Epidermal melanocyte (primary cell): ENCODE measurements around the gene UNC13C.
"Not testable (repeated sequence)": the region's sequence is repeated elsewhere in the genome, so short reads cannot be mapped to it uniquely, and the experiment has no call there.

Source experiments
- DNase-seq: peaks from one replicate; pipeline ENCODE4 v3.0.0; 2011; ENCODE audit warnings: low spot score; ENCODE audit not compliant: insufficient read length

Gene UNC13C

GRCh38 chr15:53978253-53978906 is at the start of gene UNC13C:
UNC13C (plus strand) TSS chr15:53978441; CDS start chr15:54012904, 34,463 bp downstream.
- DNase-seq = no peak

DNA sequence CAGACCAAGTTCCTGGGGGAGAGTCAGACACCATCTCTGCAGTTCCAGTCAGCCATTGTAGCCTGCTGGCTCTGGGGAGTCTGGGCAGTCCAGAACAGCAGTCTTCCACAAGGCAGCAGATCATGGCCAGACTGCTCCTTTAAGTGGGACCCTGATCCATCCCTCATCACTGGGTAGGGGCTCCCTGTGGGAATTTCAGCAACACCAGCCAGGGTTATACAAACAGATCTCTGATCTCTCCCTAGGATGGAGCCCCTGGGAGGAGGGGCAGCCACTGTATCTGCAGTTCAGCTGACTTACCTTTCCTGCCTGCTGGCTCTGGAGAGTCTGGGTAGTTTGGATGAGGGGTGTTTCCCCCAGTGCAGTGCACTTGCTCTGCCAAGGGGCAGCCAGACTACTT is 42.1 kb upstream of the UNC13C start:
- DNase-seq = no peak

DNA sequence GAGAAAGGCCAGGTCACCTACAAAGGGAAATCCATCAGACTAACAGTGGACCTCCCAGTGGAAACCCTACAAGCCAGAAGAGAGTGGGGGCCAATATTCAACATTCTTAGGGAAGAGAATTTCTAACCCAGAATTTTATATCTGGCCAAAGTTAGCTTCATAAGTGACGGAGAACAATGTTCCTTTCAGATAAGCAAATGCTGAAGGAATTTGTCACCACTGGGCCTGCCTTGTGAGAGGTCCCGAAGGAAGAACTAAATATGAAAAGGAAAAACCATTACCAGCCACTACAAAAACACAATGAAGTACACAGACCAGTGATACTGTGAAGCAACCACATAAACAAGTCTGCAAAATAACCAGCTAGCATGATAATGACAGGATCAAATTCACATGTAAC is 40.6 kb upstream of the UNC13C start:
- not testable (repeated sequence) for DNase-seq

DNA sequence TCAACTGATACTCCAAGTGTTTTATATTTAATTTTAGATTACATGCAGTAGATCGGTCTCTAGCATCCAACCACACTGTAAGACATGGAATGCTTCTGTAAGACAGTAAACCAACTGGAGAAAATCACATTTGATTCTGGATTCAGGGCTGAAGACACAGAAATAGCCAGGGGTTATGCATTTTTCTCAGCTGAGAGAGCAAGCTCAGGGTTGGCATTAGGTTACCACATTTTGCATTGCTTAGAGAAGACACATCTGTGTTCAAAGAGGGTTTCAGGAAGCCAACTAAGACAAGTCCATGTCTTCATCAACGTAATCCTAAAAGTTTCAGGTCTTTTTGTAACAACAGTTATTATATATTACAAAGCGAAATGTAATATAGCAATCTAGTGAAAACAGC is 27.7 kb upstream of the UNC13C start:
- no peak for DNase-seq

DNA sequence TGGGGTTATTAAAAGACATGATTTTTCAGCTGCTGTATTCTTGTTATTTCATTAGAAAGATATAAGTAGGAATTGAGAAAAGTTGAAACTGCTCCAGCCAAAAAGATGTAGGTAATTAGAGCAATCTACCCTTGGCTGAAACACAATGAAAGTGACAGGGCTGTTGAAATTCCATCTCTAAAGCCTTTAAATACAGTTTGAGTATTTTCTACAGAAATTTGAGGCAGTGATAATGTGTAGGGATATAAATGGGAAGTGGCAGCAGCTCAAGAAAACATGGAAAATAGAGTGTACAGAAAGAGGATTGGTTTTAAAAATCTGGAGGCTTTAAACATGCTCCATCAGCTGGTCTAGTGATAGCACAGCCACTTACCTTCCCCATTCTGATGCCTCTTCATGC is 22.8 kb upstream of the UNC13C start:
- no peak for DNase-seq

- DNase-seq = no peak
Observed at GRCh38 chr15:53962646-53963561, 15.3 kb upstream of the UNC13C start.

DNA sequence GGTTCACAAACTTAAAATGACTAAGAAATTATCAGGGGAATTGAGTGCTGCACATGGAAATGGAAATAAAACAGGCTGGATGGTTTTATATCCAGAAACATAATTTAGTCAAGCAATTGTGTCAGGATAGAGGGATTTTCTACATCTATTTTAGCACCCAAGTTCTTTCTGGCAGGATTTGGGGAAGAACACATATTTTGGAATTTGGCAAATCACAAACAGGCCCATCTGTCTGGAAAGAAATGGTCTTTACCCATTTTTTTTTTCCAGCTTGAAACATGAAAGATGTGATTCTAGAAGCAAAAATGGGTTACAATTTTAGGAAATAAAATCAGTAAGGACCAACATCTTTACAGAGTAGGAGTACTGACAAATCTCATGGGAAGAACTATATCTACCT is 14.4 kb upstream of the UNC13C start:
- DNase-seq = no peak

- no peak for DNase-seq
Observed at GRCh38 chr15:53974121-53974520, 4.1 kb upstream of the UNC13C start.

DNA sequence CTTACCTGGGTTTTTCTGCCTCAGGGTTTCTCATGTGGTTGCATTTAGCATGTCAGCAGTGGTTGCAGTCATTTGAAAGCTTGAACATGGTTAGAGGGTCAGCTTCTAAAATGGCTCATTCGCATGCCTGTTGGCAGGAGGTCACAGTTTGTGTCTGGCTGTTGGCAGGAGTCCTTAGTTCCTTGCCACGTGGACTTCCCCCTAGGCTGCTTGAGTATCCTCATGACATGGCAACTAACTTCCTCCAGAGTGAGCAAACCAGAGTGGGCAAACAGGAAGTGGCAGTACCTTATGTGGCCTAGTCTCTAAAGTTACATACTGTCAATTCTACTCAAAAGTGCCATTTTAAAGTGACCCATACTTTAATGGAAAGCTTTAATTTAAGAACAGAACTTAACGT is 3.4 kb upstream of the UNC13C start:
- no peak for DNase-seq

- no peak for DNase-seq
Observed at GRCh38 chr15:53976844-53977392, 1.3 kb upstream of the UNC13C start.

DNA sequence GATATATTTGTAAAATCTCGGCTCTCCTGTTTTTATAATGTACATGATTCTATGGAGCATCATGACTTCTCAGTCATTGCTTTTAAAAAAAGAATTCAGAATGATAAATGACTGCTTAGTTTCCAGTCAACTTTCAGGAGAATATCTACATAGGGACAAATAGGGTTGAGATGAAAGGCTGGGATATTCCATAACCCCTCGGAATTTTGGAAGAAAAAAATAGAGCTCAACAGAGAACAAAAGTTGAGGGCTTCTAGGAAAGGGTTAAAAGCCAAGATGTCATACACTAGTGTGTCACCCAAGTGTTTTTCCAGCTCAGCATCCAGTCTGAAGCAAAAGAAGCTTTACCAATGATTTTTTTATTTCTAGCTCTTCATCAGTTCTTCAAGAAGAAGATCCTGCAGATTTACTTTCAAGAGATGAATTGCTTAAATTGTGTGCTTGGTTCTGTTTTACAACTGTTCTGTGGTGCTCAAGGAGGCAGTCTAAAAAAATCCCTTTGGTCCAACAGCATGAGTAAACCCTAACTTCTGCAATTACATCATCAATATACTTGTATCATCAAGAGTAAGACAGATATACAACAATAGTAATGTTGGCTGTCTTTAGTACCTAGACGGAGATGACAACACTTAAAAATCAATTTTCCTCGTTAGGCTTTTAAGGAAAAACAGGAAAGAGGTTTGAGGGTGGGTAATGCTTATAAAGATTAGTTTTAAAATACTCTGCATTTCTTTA is 979 bp downstream of the UNC13C start:
- no peak for DNase-seq

GRCh38 chr15:53980021-53980420 is 1.8 kb downstream of the UNC13C start:
- DNase-seq = no peak

- DNase-seq = no peak
Observed at GRCh38 chr15:53982071-53982680, 3.9 kb downstream of the UNC13C start.

DNA sequence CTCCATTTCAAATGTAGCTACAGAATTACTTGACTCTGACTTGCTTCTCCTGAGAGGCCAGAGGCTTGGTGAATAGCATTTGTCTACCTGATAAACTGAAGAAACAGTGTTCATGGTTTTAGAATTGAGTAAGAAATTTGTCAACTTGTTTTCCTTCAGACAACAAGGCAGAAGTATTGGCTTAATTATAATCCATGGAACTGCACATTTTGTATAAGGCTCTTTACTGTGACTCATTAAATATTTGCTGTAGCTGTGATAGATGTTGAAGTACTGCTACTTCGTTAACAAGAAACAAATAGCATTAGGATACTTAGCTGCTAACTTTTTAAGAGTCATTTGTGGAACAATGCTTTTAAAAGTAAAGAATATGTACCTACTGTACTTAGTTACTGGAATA is 4.6 kb downstream of the UNC13C start:
- DNase-seq = no peak

GRCh38 chr15:53984221-53984620 is 6.0 kb downstream of the UNC13C start:
- no peak for DNase-seq

DNA sequence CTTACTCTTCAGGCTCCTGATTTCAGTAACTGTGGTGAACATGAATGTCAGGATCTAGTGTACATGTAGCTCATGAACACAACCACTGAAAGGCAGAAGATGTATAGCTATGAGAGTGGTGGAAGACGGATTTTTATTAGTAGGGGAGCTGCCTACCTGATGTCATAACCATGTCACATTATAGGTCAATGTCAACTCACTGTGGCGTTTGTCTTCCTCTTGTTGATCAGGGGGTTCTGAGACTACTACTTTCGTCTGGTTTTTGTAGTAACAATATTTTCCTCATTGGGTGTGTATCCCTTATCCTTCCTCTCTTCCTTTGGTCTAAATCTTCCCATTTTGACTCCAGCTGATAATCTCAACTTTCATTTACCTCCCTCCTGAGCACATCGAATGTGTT is 7.3 kb downstream of the UNC13C start:
- no peak for DNase-seq

- no peak for DNase-seq
Observed at GRCh38 chr15:53987480-53987879, 9.2 kb downstream of the UNC13C start.

DNA sequence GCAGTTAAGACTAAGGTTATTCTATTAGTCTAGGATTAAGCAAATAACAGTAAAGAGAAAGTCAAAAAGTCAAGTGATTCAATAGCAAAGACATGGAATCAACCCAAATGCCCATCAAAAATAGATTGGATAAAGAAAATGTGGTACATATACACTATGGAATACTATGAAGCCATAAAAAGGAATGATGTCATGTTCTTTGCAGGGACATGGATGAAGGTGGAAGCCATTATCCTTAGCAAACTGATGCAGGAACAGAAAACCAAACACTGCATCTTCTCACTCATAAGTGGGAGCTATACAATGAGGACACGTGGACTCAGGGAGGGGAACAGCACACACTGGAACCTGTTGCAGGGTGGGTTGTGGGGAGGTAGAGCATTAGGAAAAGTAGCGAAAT is 29.0 kb downstream of the UNC13C start:
- no peak for DNase-seq

GRCh38 chr15:54011656-54012055 is 33.4 kb downstream of the UNC13C start:
- DNase-seq = no peak

DNA sequence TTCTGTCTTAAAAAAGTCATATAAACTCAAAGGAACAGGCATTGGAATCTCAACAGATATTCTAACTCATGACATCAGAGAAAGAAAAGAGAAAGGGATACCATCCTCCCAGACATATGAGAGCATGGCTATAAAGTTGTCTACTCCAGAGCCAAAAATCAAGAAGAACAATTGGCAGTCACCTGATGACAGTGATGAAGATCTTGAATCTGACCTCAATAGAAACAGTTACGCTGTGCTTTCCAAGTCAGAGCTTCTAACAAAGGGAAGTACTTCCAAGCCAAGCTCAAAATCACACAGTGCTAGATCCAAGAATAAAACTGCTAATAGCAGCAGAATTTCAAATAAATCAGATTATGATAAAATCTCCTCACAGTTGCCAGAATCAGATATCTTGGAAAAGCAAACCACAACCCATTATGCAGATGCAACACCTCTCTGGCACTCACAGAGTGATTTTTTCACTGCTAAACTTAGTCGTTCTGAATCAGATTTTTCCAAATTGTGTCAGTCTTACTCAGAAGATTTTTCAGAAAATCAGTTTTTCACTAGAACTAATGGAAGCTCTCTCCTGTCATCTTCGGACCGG is 35.9 kb downstream of the UNC13C start:
- DNase-seq = no peak

- no peak for DNase-seq
Observed at GRCh38 chr15:54017251-54017650, 39.0 kb downstream of the UNC13C start.
